HL-60 (cell line): ENCODE measurements around the gene PPP3CA.

Experiments used
- POLR2AphosphoS5 ChIP-seq: IDR thresholded peaks from 2 replicates; pipeline ENCODE4 v1.6.1; 2012; ENCODE audit warnings: low read depth
- TF ChIP-seq, protein P1 (sequence below): IDR thresholded peaks from one replicate; pipeline ENCODE4 v1.5.1; 2011; ENCODE audit warnings: low read length, control low read depth, inconsistent platforms; ENCODE audit not compliant: insufficient read depth
- TF ChIP-seq, protein P2 (sequence below): IDR thresholded peaks from 2 replicates; pipeline ENCODE4 v1.6.1; 2012; ENCODE audit warnings: low read depth; ENCODE audit not compliant: insufficient replicate concordance

DNA sequence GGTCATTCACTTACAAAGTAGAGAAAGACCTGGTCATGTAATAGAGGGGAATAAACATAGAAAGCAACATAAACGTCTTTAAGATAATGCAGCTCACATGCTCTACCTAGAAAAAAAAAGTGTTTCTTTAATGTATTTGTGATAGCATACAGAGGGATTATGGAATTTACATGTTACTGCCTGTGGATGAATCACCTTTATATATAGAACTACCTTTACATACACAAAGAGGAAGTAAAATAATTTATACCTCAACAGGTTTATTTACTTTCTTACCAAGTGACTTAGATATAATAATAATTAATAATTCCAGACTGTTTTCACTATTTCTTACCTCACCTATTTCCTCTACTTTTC lies 81.5 kb downstream of the PPP3CA start:
- TF ChIP-seq, protein P1, sequence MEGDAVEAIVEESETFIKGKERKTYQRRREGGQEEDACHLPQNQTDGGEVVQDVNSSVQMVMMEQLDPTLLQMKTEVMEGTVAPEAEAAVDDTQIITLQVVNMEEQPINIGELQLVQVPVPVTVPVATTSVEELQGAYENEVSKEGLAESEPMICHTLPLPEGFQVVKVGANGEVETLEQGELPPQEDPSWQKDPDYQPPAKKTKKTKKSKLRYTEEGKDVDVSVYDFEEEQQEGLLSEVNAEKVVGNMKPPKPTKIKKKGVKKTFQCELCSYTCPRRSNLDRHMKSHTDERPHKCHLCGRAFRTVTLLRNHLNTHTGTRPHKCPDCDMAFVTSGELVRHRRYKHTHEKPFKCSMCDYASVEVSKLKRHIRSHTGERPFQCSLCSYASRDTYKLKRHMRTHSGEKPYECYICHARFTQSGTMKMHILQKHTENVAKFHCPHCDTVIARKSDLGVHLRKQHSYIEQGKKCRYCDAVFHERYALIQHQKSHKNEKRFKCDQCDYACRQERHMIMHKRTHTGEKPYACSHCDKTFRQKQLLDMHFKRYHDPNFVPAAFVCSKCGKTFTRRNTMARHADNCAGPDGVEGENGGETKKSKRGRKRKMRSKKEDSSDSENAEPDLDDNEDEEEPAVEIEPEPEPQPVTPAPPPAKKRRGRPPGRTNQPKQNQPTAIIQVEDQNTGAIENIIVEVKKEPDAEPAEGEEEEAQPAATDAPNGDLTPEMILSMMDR = no peak
- no peak for TF ChIP-seq POLR2AphosphoS5
- TF ChIP-seq, protein P2, sequence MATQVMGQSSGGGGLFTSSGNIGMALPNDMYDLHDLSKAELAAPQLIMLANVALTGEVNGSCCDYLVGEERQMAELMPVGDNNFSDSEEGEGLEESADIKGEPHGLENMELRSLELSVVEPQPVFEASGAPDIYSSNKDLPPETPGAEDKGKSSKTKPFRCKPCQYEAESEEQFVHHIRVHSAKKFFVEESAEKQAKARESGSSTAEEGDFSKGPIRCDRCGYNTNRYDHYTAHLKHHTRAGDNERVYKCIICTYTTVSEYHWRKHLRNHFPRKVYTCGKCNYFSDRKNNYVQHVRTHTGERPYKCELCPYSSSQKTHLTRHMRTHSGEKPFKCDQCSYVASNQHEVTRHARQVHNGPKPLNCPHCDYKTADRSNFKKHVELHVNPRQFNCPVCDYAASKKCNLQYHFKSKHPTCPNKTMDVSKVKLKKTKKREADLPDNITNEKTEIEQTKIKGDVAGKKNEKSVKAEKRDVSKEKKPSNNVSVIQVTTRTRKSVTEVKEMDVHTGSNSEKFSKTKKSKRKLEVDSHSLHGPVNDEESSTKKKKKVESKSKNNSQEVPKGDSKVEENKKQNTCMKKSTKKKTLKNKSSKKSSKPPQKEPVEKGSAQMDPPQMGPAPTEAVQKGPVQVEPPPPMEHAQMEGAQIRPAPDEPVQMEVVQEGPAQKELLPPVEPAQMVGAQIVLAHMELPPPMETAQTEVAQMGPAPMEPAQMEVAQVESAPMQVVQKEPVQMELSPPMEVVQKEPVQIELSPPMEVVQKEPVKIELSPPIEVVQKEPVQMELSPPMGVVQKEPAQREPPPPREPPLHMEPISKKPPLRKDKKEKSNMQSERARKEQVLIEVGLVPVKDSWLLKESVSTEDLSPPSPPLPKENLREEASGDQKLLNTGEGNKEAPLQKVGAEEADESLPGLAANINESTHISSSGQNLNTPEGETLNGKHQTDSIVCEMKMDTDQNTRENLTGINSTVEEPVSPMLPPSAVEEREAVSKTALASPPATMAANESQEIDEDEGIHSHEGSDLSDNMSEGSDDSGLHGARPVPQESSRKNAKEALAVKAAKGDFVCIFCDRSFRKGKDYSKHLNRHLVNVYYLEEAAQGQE = no peak
